Psoas muscle (tissue), 8 donors: ENCODE data around the gene WIPF1. TPM values are rescaled to one million over a fixed set of nuclear protein-coding genes. Genes with fewer than 3 reads are reported as not detected.
A peak's percentile ranks its signal among the peaks of the same experiment; 100 is the strongest.

Experiments
- ATAC-seq, 4 donors: fragments of 200-7000 bp; cut with Tn5 transposase; one replicate each; pipeline ENCODE4 v1.9.1; 2020; ENCODE audit warnings: moderate library complexity in 3 of 4, mild to moderate bottlenecking in 2 of 4
- DNase-seq, 2 donors: peaks; one replicate each; pipeline ENCODE4 v3.0.0-alpha.2; 2020
- H3K27ac ChIP-seq: fragments of 200-600 bp; one replicate; pipeline ENCODE4 v1.8.0; 2022
- H3K27me3 ChIP-seq, 3 donors: fragments of 200-600 bp in 1 of 3; one replicate each; pipeline versions ENCODE4 v1.6.1 to v1.8.0; 2013 to 2022; ENCODE audit warnings: low read length in 2 of 3, mild to moderate bottlenecking in 2 of 3, moderate library complexity in 1 of 3; ENCODE audit not compliant: insufficient read depth in 3 of 3
- H3K36me3 ChIP-seq, 2 donors: fragments of 200-600 bp in 1 of 2; one replicate each; pipeline versions ENCODE4 v1.6.1 to v1.8.0; 2013 to 2022; ENCODE audit warnings: low read depth in 1 of 2, mild to moderate bottlenecking in 1 of 2, moderate library complexity in 1 of 2; ENCODE audit not compliant: insufficient read depth in 1 of 2
- H3K4me1 ChIP-seq: fragments of 200-600 bp; one replicate; pipeline ENCODE4 v1.8.0; 2022
- H3K4me3 ChIP-seq: fragments of 200-600 bp; one replicate; pipeline ENCODE4 v1.8.0; 2022; ENCODE audit warnings: mild to moderate bottlenecking
- H3K9me3 ChIP-seq: fragments of 200-600 bp; one replicate; pipeline ENCODE4 v1.8.0; 2022
- CTCF ChIP-seq: fragments of 200-600 bp; IDR thresholded peaks from one replicate; pipeline ENCODE4 v1.8.0; 2022; ENCODE audit warnings: antibody characterized with exemption
- WGBS, 3 donors: extraction: QIAGEN DNeasy Blood & Tissue Kit; methylation state at CpG; one replicate each; pipeline versions ENCODE4 v1.1.6 to v1.1.7; 2013; 5-methylcytosine and 5-hydroxymethylcytosine counted together
- intact Hi-C, 2 donors: fragments of 100-400 bp; cut with DNase I; formaldehyde crosslinking; loops; one replicate each; pipeline versions ENCODE4 v1.11.0 to v1.14.2; 2022
- long read RNA-seq, 2 donors: library from polyadenylated mRNA; unstranded; transcript quantifications; one replicate each; pipeline ENCODE4 v2.0.0, GENCODE V29; 2021
- polyA plus RNA-seq, 3 donors: library from polyadenylated mRNA; stranded (reverse); fragments of 200-250 nt; gene quantifications; one replicate each; pipeline ENCODE4 v1.2.3, GENCODE V29; 2013
- total RNA-seq, 4 donors: library from RNA; stranded (reverse); fragmentation: NEBNext Ultra II Directional in 2 of 4; extraction: Animal tissue kit (Norgen Biotek cat#: 25700) in 2 of 4; gene quantifications; one replicate each; pipeline versions ENCODE4 v1.2.1 to v1.2.4, GENCODE V29; 2021 to 2023
- donor health status: healthy with polysubstance abuse.
- donor health status: DM: no; HTN: no; CAD: no; lungs with moderate emphysema.
- donor health status: Bipolar disorder and iron deficiency.
- donor health status: healthy.
- donor health status: DM: yes; HTN: yes; CAD: no.
- donor health status: DM: no; HTN: no; CAD: no.
- donor health status: DM: no; HTN: no; CAD: no.
- donor health status: DM: yes; HTN: yes; CAD: no.

Gene WIPF1
- total RNA-seq (10 to 100 TPM in 1 of 4 donors, 1 to 10 TPM in 3; 6.2 to 10.0 (median 8.0) TPM), polyA plus RNA-seq (1 to 10 TPM; 3.4 to 3.9 (median 3.4) TPM)
- long read RNA-seq, donor 1, partial matches to known transcripts = 0 of 2 reads
- long read RNA-seq, donor 1, other reads (novel, unspliced or antisense) = 2 of 2 reads
- long read RNA-seq, donor 2, partial matches to known transcripts = 1 of 2 reads
- long read RNA-seq, donor 2, other reads (novel, unspliced or antisense) = 1 of 2 reads

GRCh38 chr2:174597345-174598047 is at the start of gene WIPF1:
TSS of gene WIPF1 (minus strand) at chr2:174597804. CDS start at chr2:174585573, 12,231 bp downstream.
- H3K9me3 ChIP-seq = no peaks in the 10 kb centered on the region
- intact Hi-C loops = no loop called here
- DNase-seq = no peak
- no peaks in the 10 kb centered on the region for H3K36me3 ChIP-seq
- ATAC-seq = no peak
- TF ChIP-seq CTCF = no peak
- H3K27ac ChIP-seq = peak within 1 kb of the TSS; percentile 34
- no peaks in the 10 kb centered on the region for H3K27me3 ChIP-seq
- H3K4me3 ChIP-seq = peak within 1 kb of the TSS; percentile 23
- 65 to 70% (median 67%) methylated on average over 6 of the region's 6 CpGs for WGBS, 3 donors
- H3K4me1 ChIP-seq = no peaks in the 10 kb centered on the region

GRCh38 chr2:174645296-174645695 is 47.7 kb upstream of the WIPF1 start:
- no peak for ATAC-seq
- TF ChIP-seq CTCF = no peak

GRCh38 chr2:174644406-174644805 is 46.8 kb upstream of the WIPF1 start:
- Histone ChIP-seq H3K27me3 (peaks cover 0 to 4% (median 0%) of the 10 kb centered on the region in 3 donors), H3K36me3 (no peaks in the 10 kb centered on the region), H3K4me1 (no peaks in the 10 kb centered on the region), H3K27ac (no peak overlapping the region), H3K9me3 (peaks cover 5% of the 10 kb centered on the region), H3K4me3 (no peak overlapping the region)
- no peak for DNase-seq
- intact Hi-C loops = no loop called here
- TF ChIP-seq CTCF = no peak
- ATAC-seq = no peak
- WGBS, 3 donors = 97 to 100% (median 99%) methylated on average over 1 of the region's 1 CpG

More at GRCh38 chr2:174645296-174645695, 47.7 kb upstream of the WIPF1 start:
- WGBS, 3 donors = 81 to 86% (median 83%) methylated on average over 2 of the region's 2 CpGs
- no peak overlapping the region for H3K27ac ChIP-seq
- no peak for DNase-seq
- no peaks in the 10 kb centered on the region for H3K4me1 ChIP-seq
- no peak overlapping the region for H3K4me3 ChIP-seq
- peaks cover 5% of the 10 kb centered on the region for H3K9me3 ChIP-seq
- H3K27me3 ChIP-seq = peaks cover 0 to 4% (median 0%) of the 10 kb centered on the region in 3 donors
- intact Hi-C loops = no loop called here
- no peaks in the 10 kb centered on the region for H3K36me3 ChIP-seq

- Histone ChIP-seq H3K27ac (no peak overlapping the region), H3K4me1 (no peaks in the 10 kb centered on the region), H3K4me3 (no peak overlapping the region), H3K27me3 (peaks cover 0 to 2% (median 0%) of the 10 kb centered on the region in 3 donors), H3K36me3 (no peaks in the 10 kb centered on the region), H3K9me3 (no peaks in the 10 kb centered on the region)
- ATAC-seq (no peak), DNase-seq (no peak)
- intact Hi-C loops = no loop called here
- 96 to 99% (median 97%) methylated on average over 6 of the region's 6 CpGs for WGBS, 3 donors
- TF ChIP-seq CTCF = no peak
Measured at GRCh38 chr2:174643356-174643755, 45.8 kb upstream of the WIPF1 start.
